ENCODE results near the gene TBKBP1. TPM values are rescaled to one million over a fixed set of nuclear protein-coding genes. Genes with fewer than 3 reads are reported as not detected.

Gene TBKBP1
- total RNA-seq, 1 donor from 2014 or later, result 14.8 TPM

- no peaks in the 10 kb centered on the region for H3K9me3 ChIP-seq (replicated peaks)
- peaks cover 24% of the 10 kb centered on the region for H3K36me3 ChIP-seq
- no peak for DNase-seq
- no peaks in the 10 kb centered on the region for H3K27me3 ChIP-seq (ENCODE audit: low read depth)
- TF ChIP-seq, protein P1, sequence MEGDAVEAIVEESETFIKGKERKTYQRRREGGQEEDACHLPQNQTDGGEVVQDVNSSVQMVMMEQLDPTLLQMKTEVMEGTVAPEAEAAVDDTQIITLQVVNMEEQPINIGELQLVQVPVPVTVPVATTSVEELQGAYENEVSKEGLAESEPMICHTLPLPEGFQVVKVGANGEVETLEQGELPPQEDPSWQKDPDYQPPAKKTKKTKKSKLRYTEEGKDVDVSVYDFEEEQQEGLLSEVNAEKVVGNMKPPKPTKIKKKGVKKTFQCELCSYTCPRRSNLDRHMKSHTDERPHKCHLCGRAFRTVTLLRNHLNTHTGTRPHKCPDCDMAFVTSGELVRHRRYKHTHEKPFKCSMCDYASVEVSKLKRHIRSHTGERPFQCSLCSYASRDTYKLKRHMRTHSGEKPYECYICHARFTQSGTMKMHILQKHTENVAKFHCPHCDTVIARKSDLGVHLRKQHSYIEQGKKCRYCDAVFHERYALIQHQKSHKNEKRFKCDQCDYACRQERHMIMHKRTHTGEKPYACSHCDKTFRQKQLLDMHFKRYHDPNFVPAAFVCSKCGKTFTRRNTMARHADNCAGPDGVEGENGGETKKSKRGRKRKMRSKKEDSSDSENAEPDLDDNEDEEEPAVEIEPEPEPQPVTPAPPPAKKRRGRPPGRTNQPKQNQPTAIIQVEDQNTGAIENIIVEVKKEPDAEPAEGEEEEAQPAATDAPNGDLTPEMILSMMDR (IDR thresholded peaks at IDR 0.05; ENCODE audit: borderline replicate concordance), result no peak
- H3K4me3 ChIP-seq, result no peak overlapping the region
- peaks cover 46% of the 10 kb centered on the region for H3K4me1 ChIP-seq
- intact Hi-C loops (cut with micrococcal nuclease), result no loop called here
- H3K27ac ChIP-seq (replicated peaks), result no peak overlapping the region
These were observed 6.8 kb downstream of the TBKBP1 start for GRCh38 chr17:47700471-47701449.

GRCh38 chr17:47701608-47702007 lies 7.6 kb downstream of the TBKBP1 start:
- intact Hi-C loops (cut with micrococcal nuclease), result no loop called here
- Histone ChIP-seq H3K9me3 (replicated peaks) (no peaks in the 10 kb centered on the region), H3K36me3 (peaks cover 24% of the 10 kb centered on the region), H3K27ac (replicated peaks) (no peak overlapping the region), H3K4me1 (peaks cover 50% of the 10 kb centered on the region), H3K27me3 (ENCODE audit: low read depth) (no peaks in the 10 kb centered on the region), H3K4me3 (no peak overlapping the region)
- TF ChIP-seq, protein P1 (IDR thresholded peaks at IDR 0.05; ENCODE audit: borderline replicate concordance), result no peak
- DNase-seq, result no peak

DNA sequence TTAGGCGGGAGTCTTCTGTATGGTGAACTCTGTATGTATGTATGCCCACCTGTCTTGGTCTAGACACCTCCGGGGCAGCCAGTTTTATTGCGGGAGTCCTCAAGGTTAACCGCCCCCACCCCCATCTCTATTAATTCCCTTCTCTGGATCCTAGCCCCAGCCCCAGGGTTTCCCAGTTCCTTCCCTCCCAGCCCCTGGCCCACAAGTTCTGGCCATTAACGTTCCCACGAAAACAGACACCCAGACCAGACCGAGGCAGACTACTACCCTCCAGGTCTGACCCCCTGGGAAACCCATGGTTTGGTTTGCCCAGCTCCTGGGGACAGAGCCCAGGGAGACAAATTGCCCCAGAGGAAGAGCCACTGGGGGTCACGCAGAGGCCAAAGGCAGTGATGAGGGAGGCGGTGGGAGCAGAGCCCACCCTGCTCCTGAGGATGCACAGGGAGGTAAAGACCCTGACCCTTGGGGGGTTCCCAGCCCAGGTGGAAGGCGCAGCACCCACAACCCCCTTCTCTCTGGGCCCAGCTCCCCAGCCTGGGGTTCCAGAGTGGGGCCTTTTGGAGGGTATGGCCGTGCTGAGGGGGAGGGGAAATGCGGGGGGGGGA lies 8.5 kb downstream of the TBKBP1 start:
- peaks cover 21% of the 10 kb centered on the region for H3K36me3 ChIP-seq
- H3K4me3 ChIP-seq, result no peak overlapping the region
- TF ChIP-seq, protein P1 (IDR thresholded peaks at IDR 0.05; ENCODE audit: borderline replicate concordance), result no peak
- DNase-seq, result no peak
- intact Hi-C loops (cut with micrococcal nuclease), result no loop called here
- H3K9me3 ChIP-seq (replicated peaks), result no peaks in the 10 kb centered on the region
- peaks cover 54% of the 10 kb centered on the region for H3K4me1 ChIP-seq
- no peaks in the 10 kb centered on the region for H3K27me3 ChIP-seq (ENCODE audit: low read depth)
- H3K27ac ChIP-seq (replicated peaks), result no peak overlapping the region

GRCh38 chr17:47703191-47703591 lies 9.2 kb downstream of the TBKBP1 start:
- H3K36me3 ChIP-seq, result peaks cover 21% of the 10 kb centered on the region
- DNase-seq, result no peak
- no peaks in the 10 kb centered on the region for H3K9me3 ChIP-seq (replicated peaks)
- H3K4me3 ChIP-seq, result no peak overlapping the region
- intact Hi-C loops (cut with micrococcal nuclease), result no loop called here
- H3K4me1 ChIP-seq, result peaks cover 61% of the 10 kb centered on the region
- TF ChIP-seq, protein P1 (IDR thresholded peaks at IDR 0.05; ENCODE audit: borderline replicate concordance), result no peak
- no peak overlapping the region for H3K27ac ChIP-seq (replicated peaks)
- no peaks in the 10 kb centered on the region for H3K27me3 ChIP-seq (ENCODE audit: low read depth)

GRCh38 chr17:47703671-47704070 lies 9.7 kb downstream of the TBKBP1 start:
- intact Hi-C loops (cut with micrococcal nuclease), result no loop called here
- H3K27ac ChIP-seq (replicated peaks), result no peak overlapping the region
- H3K36me3 ChIP-seq, result peaks cover 21% of the 10 kb centered on the region
- peaks cover 63% of the 10 kb centered on the region for H3K4me1 ChIP-seq
- H3K4me3 ChIP-seq, result no peak overlapping the region
- no peak for DNase-seq
- no peaks in the 10 kb centered on the region for H3K9me3 ChIP-seq (replicated peaks)
- TF ChIP-seq, protein P1 (IDR thresholded peaks at IDR 0.05; ENCODE audit: borderline replicate concordance), result no peak
- no peaks in the 10 kb centered on the region for H3K27me3 ChIP-seq (ENCODE audit: low read depth)
